ENCODE measurements around the gene PLCL2. TPM values are rescaled to one million over a fixed set of nuclear protein-coding genes. Genes with fewer than 3 reads are reported as not detected.

Gene PLCL2
- total and polyA plus RNA-seq, 4 donors, result 1.5 to 16.5 (median 9.4) TPM

GRCh38 chr3:17021614-17022013 lies 136.9 kb downstream of the PLCL2 start:
- TF ChIP-seq REST (IDR thresholded peaks at IDR 0.05) (no peak), ZBTB33 (IDR thresholded peaks at IDR 0.05) (no peak), SP1 (IDR thresholded peaks at IDR 0.05) (no peak), FOXA1 (IDR thresholded peaks at IDR 0.05) (no peak), EGR1 (IDR thresholded peaks at IDR 0.05; ENCODE audit: low read depth in 2 of 2) (no peak), FOXA2 (IDR thresholded peaks at IDR 0.05) (no peak), GABPA (IDR thresholded peaks at IDR 0.05 in 1 of 2, conservative IDR thresholded peaks at IDR 0.05 in 1 of 2) (no peak), JUND (IDR thresholded peaks at IDR 0.05) (no peak), MAX (IDR thresholded peaks at IDR 0.05) (no peak), HNF4A (conservative IDR thresholded peaks at IDR 0.05) (no peak), RXRA (IDR thresholded peaks at IDR 0.05) (no peak), RAD21 (IDR thresholded peaks at IDR 0.05) (no peak)
- H3K36me3 ChIP-seq (ENCODE audit: control insufficient read depth in 4 of 4, insufficient read depth in 3 of 4, low read depth in 1 of 4, low read length in 3 of 4), result peaks cover 0 to 3% (median 0%) of the 10 kb centered on the region in 4 donors
- DNase-seq (ENCODE audit: low spot score), result no peak
- no peak overlapping the region for H3K27ac ChIP-seq (ENCODE audit: low read depth in 1 of 2, low read length in 2 of 2)
- no peak overlapping the region for H3K4me3 ChIP-seq (ENCODE audit: low read depth in 1 of 3, low read length in 3 of 3)
- no peak overlapping the region for H3K9ac ChIP-seq (ENCODE audit: low read depth in 1 of 2, low read length in 2 of 2)
- no peaks in the 10 kb centered on the region for H3K9me3 ChIP-seq (ENCODE audit: control insufficient read depth in 4 of 4, low read length in 3 of 4)
- no peaks in the 10 kb centered on the region for H3K27me3 ChIP-seq (ENCODE audit: control insufficient read depth in 4 of 4, insufficient read depth in 4 of 4, low read length in 3 of 4)
- H3K4me1 ChIP-seq (ENCODE audit: control insufficient read depth in 4 of 4, insufficient read depth in 4 of 4, low read length in 3 of 4), result peaks cover 0 to 1% (median 0%) of the 10 kb centered on the region in 4 donors
- WGBS, result 96% methylated on average over 1 of the region's 1 CpG

GRCh38 chr3:17023006-17023664 lies 138.4 kb downstream of the PLCL2 start:
- H3K9me3 ChIP-seq (ENCODE audit: control insufficient read depth in 4 of 4, low read length in 3 of 4), result no peaks in the 10 kb centered on the region
- H3K9ac ChIP-seq (ENCODE audit: low read depth in 1 of 2, low read length in 2 of 2), result no peak overlapping the region
- 79% methylated on average over 6 of the region's 6 CpGs for WGBS
- peaks cover 0 to 3% (median 0%) of the 10 kb centered on the region in 4 donors for H3K36me3 ChIP-seq (ENCODE audit: control insufficient read depth in 4 of 4, insufficient read depth in 3 of 4, low read depth in 1 of 4, low read length in 3 of 4)
- no peaks in the 10 kb centered on the region for H3K27me3 ChIP-seq (ENCODE audit: control insufficient read depth in 4 of 4, insufficient read depth in 4 of 4, low read length in 3 of 4)
- H3K27ac ChIP-seq (ENCODE audit: low read depth in 1 of 2, low read length in 2 of 2), result no peak overlapping the region
- no peak for DNase-seq (ENCODE audit: low spot score)
- peaks cover 0 to 13% (median 4%) of the 10 kb centered on the region in 4 donors for H3K4me1 ChIP-seq (ENCODE audit: control insufficient read depth in 4 of 4, insufficient read depth in 4 of 4, low read length in 3 of 4)
- H3K4me3 ChIP-seq (ENCODE audit: low read depth in 1 of 3, low read length in 3 of 3), result no peak overlapping the region
- TF ChIP-seq SP1 (IDR thresholded peaks at IDR 0.05) (no peak), MAX (IDR thresholded peaks at IDR 0.05) (no peak), TAF1 (conservative IDR thresholded peaks at IDR 0.05) (no peak), EGR1 (IDR thresholded peaks at IDR 0.05; ENCODE audit: low read depth in 2 of 2) (no peak), FOXA2 (IDR thresholded peaks at IDR 0.05) (no peak), JUND (IDR thresholded peaks at IDR 0.05) (no peak), ATF3 (IDR thresholded peaks at IDR 0.05) (no peak), ZBTB33 (IDR thresholded peaks at IDR 0.05) (no peak), GABPA (IDR thresholded peaks at IDR 0.05 in 1 of 2, conservative IDR thresholded peaks at IDR 0.05 in 1 of 2) (no peak), YY1 (IDR thresholded peaks at IDR 0.05) (no peak), CTCF (IDR thresholded peaks at IDR 0.05; ENCODE audit: low read depth, low read length, missing input control) (no peak), RAD21 (IDR thresholded peaks at IDR 0.05) (no peak), RXRA (IDR thresholded peaks at IDR 0.05) (no peak), FOXA1 (IDR thresholded peaks at IDR 0.05) (no peak), HNF4G (IDR thresholded peaks at IDR 0.05) (no peak)
